Measurements from ENCODE around the gene RELL2.
A peak's percentile ranks its signal among the peaks of the same experiment; 100 is the strongest.

Gene RELL2

DNA sequence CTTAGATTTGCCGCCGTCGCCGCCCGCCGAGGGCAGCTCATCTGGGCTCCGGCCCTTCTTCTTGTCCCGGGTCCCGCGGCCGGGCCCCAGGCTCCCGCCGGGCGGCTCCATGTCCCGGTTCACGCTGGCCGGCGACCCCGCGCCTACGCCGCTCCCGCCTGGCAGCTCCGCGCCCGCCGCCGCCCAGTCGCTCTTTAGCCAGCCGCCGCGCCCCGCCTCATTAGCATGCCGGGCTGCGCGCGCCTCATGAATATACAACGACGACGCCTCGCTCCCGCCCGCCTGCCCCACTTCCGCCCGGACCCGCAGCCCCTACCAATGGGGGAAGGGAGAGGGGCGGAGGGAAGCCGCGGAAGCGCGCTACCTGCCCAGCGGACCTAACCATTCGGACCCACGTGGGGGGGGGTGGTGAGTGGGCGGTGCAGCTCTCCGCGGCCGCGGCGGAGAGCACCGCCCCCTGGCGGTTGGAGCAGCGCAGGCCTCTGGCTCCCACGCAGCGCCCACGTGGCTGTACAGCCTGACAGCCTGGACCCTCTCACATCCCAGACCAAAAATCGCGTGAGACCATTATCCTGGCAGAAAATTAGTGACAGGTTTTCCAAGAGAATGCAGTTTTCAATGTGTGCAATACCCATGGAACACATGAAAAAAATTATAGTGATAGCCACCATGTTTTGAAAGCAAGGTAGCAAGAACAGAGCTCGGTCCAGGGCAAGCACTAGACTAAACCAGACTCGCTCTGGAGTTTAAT lies 17.8 kb upstream of the RELL2 start, which contains the start of gene DIAPH1:
TSS of gene DIAPH1 (minus strand) at position 197 of the 751 bp plus-strand sequence. CDS start at position 111, 86 bp downstream.
- peak; percentile 99 for DNase-seq (ENCODE audit: low read depth)

DNA sequence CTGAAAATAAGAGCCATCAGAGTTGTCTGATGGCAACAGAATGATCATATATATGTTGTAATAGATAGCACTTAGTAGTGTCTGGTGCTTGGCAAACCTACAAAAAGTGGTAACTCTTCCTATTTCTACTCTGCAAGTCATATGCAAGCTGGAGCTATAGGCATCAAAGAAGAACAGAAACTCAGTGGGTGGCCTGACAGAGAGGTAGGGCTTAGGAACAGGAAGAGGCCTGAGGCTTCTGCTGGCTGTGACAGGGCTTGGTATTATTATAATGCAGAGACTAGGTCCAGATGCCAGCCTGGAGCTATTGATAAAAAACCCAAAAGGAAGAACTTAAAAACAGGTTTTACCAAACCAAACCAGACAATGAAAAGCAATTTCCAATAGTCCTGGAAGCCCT lies 13.6 kb upstream of the RELL2 start:
- no peak for DNase-seq (ENCODE audit: low read depth)

DNA sequence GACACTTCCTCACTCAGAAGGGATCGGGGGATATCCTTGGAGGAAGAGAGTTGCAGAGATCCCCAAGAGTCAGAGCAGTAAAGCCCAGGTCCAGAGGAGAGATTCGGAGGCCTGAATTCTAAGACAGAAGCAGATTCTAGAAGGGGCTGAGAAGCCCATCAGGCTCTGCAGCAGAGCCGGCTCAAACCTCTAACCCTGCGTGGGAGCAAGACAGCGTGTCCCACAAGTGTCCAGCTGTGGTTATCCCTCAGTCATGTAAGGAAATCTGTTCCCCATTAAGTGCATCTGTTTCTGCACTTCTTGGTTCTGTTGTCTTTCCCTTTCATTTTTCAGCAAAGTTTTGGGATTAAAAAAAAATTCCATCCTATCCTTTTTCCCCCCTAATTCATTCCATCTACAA lies 13.2 kb upstream of the RELL2 start:
- no peak for DNase-seq (ENCODE audit: low read depth)

DNA sequence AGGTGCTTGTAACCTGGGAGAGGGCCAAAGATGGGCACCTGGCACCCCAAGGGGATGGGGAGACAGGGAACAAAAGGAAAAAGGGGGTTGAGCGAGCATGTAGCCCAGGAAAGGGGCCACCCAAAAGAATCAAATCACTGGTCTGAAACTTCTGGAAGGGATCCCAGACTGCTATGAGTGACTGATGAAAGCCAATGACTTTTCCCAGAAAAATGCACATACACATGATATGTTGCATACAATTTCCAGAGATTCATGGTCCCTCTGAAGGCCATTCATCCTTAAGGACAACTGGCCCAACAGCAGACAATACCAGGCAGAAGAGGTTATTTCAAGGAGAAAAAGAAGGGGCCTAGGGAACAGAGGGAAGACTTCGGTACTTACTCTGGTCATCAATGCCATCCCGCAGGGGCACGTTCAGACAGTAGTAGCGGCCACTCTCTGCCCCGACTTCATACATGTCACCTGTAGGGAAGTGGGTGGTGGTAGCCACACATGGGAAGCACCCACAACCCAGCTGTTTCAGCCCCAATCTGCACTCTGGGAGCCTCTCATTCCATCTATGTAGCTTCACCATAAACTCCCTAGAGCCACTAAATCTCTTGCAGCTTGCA lies 8.5 kb upstream of the RELL2 start:
- DNase-seq (ENCODE audit: low read depth): no peak

DNA sequence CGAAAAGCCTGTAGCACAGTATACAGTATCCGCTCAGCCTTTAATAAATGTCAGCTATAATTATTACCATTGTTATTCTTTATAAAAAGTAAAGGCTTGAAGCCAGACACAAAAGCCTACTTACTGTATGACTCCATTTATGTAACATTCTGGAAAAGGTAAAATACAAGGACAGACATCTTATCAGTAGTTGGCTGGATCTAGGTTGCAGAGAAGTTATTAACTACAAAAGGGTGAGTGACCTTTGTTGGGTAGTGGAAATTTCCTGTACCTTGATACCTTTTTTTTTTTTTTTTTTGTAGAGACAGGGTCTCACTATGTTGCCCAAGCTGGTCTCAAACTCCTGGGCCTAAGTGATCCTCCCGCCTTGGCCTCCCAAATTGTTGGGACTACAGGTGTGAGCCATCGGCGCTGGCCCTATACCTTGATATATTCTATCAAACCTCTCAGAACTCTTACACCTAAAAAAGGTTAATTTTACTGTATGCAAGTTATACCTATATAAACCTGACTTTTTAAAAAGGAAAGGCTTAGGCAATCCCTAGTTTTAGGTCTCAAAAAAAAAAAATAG lies 6.1 kb upstream of the RELL2 start:
- no peak for DNase-seq (ENCODE audit: low read depth)

DNA sequence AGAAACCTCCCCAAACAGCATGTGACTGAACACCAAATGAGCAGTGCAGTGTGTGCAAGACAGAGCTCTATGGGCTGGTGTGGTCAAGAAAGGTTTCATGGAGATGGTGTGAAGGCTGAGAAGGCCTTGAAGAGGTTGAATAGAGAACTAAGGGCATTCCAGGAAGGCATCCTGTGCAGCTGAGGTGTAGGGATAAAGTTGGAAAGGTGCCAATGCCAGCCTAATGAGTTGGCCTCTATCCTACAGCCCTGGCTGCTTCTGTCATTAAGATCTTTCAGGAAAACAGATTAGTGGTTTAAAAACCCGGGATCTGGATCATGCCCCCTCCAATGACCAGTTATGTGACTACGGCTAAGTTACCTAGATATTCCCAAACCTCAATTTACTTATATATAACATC lies 4.1 kb upstream of the RELL2 start:
- no peak for DNase-seq (ENCODE audit: low read depth)

DNA sequence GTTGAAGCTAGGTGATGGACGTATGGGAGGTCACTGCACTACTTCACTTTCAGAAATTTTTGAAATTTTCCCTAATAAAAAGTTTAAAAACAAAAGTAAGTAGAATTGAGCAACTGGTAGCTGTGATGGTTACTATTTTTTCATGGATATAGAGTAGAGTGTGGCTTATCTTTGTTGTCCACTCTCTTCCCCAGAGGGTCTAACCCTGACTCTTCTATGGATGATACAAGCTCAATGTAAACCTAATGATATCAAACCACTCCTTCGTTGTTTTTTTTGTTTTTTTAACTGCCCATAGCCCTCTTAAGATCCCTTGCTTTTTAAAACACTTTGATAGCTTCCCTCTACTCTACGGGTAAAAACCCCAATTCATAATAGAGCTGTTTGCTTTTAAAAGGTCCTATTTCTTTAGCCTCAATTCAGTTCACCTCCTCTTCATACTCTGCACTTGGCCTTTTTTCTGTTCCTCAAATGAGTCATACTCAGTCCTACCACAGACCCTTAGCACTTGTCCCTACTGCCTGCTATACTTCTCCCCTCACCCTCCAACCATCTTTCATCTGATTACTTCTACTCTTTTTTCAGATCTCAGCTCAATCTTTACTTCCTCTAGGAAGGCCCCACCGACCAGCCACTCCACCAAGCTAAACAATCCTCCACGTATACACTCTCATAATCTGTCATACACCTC lies 2.8 kb upstream of the RELL2 start:
- DNase-seq (ENCODE audit: low read depth): no peak

DNA sequence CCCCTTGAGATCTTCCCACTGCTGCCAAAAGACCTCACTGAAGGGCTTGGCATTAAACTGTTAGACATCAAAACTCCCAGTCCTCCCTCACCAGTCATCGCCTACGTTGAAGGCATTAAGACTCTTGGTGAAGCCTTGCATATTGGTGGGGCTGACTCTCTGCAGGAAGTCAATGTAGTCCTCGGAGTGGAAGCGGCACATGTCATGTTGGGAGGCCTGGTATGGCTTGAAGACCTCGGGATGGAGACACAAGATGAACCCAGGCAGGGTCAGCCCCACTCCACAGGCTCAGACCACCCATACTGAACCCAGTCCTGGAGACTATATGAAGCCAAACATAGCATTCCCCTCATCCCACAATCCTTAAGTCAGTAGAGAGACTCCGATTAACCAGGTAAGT lies 2.1 kb upstream of the RELL2 start:
- no peak for DNase-seq (ENCODE audit: low read depth)

DNA sequence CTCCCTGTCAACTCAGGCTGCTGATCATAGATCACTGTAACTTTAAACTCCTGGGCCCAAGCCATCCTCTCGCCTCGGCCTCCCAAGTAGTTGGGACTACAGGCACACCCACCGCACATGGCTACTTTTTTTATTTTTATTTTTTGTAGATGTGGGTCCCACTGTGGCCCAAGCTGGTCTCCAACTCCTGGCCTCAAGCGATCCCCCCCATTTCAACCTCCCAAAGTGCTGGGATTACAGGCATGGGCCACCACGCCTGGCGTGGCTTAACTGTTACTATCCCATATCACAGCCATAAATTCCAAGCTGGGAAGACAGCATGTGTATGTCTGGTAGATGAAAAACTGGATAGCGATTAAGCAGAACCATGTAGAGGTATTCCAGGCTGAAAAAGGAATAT lies 1.2 kb upstream of the RELL2 start:
- no peak for DNase-seq (ENCODE audit: low read depth)

DNA sequence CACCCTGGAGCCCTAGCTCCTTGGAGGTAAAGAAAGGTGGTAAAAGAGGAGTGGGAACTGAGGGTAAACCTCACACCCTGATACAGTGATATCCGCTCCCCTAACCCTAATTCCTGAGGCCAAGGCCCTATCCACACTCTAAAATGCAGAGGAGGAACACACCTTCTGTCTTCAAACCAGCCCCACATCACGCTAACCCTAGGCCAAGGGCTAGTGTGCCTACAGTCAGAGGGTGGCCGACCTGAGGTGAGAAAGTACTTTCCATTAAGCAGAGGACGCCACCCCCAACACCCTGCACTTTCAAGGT lies 738 bp upstream of the RELL2 start:
- no peak for DNase-seq (ENCODE audit: low read depth)

DNA sequence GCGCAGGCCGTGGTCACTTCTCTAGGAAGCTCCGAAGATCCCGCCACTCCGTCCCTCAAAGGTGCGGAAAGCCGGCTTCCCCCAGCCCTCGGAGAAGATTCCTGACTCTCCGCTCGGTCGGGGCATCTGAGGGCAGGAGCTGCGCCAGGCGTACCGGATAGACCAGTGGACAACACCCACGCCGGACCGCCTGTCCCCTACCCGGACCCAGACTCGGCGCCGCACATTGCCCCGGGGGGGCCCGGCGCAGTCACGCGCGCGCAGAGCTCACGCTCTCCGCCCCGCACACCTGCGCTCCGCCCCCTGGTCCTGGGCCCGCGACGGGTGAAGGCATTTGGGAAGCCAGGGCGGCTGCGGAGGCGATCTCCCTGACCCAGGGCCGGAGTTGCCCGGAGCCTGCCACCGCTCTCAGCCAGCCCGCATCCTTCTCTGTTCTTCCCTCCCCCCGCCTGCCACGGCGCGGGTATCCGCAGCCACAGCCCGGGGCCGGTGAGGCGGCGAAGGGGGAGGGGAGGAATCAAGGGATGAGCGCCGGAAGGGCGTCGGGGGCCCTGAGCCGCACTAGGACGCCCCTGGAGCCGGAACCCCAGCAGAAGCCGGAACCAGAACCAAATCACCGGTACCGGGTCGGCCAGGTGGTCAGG lies 448 bp downstream of the RELL2 start:
- DNase-seq (ENCODE audit: low read depth): peak; percentile 42

DNA sequence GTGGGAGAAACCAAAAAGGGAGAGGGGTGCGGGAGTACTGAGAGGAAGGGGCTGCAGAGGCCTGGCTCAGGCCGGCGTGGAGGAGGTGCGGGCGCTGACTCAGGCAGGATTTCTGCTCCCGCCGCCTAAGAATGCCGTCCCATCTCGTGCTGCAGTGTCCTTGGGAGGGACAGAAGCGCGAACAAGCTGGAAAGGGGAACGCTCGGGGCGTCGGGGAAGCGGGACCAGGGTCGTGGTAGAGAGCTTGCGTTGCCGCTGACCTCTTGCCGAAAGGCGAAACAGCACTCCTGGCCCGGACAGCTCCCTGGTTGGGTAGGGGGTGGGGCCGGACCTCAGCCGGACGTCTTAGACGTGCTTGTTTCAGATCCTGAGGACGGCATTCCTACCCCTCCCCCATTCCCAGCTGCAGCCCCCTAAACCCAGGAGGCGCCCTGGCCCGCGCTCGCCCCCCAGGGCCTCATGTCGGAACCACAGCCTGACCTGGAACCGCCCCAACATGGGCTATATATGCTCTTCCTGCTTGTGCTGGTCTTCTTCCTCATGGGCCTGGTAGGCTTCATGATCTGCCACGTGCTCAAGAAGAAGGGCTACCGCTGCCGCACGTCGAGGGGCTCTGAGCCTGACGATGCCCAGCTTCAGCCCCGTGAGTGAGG lies 1.1 kb downstream of the RELL2 start:
- peak; percentile 43 for DNase-seq (ENCODE audit: low read depth)

DNA sequence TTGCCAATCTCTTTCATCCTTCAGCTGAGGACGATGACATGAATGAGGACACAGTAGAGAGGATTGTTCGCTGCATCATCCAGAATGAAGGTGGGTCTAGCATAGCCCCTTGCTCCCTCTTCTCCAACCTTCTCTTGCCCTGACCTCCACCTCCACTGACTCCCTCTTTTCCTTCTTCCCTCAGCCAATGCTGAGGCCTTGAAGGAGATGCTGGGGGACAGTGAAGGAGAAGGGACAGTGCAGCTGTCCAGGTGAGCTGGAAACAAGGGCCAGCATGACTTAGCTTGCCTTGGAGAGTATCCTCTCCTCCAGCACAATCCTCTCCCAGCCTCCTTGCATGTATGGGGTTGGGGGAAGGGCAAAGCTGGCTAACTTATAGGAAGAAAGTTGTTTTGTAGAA lies 2.0 kb downstream of the RELL2 start:
- no peak for DNase-seq (ENCODE audit: low read depth)

DNA sequence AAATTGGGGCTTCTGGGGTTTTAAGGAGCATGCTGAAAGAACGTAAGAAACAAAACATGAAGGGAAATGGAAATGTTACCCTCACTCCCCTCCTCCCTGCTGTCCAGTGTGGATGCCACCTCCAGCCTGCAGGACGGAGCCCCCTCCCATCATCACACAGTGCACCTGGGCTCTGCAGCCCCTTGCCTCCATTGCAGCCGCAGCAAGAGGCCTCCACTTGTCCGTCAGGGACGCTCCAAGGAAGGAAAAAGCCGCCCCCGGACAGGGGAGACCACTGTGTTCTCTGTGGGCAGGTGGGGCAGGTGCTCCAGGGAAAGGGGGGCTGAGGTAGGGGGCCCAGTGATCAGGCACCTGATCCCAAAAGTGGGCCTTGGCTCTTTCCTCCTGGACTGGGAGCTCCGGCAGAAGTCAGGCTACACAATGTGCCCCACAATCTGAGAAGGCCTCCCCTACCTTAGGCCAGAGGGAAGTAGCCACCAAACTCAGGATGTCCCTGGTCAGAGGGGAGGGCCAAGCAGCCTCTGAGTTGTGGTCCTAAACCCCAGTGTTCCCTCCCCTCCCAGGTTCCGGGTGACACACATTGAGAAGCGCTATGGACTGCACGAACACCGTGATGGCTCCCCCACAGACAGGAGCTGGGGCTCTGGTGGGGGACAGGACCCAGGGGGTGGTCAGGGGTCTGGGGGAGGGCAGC lies 2.7 kb downstream of the RELL2 start:
- no peak for DNase-seq (ENCODE audit: low read depth)

DNA sequence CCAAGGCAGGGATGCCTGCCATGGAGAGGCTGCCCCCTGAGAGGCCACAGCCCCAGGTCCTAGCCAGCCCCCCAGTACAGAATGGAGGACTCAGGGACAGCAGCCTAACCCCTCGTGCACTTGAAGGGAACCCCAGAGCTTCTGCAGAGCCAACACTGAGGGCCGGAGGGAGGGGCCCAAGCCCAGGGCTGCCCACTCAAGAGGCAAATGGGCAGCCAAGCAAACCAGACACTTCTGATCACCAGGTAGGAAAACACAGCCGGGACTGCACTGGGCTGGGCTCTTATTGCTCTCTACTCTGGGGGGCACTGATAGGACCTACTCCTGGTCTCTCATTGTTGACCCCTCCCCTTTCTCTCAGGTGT lies 3.2 kb downstream of the RELL2 start:
- no peak for DNase-seq (ENCODE audit: low read depth)

DNA sequence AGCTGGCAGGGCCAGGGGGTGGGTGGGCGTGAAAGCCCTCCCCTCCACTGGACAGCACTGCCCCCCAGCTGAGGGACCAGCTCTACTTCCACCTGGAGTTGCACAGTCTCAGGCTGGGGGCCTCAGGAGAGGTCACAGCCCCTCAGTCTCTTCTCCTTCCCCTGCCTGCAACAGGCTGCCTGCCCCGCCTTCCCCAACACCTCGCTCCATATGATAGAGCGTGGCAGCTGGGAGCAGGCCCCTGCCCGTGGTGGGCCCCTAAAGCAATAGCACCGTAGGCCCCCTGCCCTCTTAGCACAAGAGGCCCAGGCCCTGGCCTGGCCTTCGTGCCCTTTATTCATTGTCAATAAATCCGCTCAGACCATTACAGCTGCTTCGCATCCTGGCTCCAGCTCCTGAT lies 3.9 kb downstream of the RELL2 start:
- DNase-seq (ENCODE audit: low read depth): no peak

DNA sequence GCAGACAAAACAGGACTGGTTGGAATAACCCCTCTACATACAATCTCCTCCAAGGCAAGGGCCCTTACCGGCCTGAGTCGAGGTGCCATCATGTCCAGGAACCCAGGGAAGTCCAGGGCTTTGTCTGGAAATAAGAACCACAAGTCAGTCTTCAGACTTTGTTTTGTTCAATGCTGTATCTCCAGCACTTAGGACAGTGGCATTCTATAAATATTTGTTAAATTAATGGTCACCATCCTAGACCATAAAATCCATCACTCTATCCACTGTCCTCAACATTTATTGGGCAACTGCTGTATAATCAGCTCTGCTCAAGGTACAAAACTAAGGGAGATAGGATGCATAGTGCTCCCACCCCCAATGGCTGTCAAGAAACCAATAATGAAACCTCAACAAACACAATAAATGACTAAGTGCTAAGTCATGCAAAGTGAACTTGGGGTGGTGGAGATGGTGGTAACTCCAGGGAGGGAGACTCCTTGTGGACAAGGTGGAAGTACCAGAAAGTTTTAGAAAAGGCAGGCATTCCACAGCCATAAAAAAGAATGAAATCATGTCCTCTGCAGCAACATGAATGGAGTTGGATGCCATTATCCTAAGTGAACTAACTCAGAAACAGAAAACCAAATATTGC lies 5.0 kb downstream of the RELL2 start:
- no peak for DNase-seq (ENCODE audit: low read depth)

DNA sequence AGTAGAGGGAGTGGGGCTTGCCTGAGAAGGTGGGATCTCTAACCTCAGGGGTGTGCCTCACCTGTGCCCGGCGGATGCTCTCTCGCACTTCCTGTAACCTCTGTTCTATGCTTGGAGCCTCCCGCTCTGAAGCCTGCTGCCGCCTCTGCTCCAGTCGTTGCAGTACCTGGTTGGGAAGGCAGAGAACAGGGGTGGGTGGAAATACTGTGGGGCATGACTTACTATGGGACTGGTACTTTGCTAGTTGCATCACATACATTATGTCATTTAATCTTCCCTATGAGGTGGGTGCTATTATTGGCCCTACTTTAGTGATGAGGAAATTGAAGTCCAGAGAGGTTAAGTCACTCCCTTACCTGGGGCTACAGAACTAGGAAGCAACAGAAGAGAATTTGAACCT lies 9.2 kb downstream of the RELL2 start:
- no peak for DNase-seq (ENCODE audit: low read depth)

DNA sequence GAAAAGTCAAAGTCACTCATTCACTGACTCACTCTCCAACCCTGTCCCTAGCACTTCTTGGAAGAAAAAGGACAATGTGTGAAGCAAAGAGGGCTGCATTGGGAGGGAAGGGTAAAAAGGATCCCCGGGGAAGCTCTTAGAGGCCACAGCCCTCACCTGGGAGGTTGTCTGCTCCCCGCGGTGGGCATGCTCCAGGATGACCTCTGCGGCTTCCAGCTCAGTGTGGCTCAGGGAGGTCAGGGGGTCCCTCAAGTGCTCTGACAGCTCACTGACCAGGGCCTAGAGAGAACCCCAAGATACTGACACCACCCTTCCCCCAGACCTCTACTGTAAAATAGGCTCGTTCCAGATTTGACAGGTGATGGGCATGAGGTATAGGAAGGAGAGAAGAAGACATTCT lies 10.4 kb downstream of the RELL2 start:
- DNase-seq (ENCODE audit: low read depth): no peak

DNA sequence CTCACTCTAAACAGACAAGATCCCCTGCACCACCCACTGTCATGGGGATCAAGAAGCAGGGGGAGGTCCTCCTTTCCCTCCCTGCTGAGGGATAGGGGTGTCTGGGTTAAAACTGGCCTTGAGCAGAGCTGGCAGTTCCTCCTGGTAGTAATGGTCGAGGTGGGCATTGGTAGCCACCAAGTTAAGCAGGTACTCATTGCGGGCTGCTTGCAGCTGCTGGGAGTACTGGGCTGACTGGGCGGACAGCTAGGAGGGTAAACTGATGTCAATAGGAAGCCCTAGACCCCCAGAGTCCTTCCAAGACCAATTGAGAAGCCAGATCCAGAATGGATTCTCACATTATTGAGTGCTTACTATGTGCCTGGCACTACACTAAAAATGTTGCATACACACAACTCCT lies 11.1 kb downstream of the RELL2 start:
- no peak for DNase-seq (ENCODE audit: low read depth)

DNA sequence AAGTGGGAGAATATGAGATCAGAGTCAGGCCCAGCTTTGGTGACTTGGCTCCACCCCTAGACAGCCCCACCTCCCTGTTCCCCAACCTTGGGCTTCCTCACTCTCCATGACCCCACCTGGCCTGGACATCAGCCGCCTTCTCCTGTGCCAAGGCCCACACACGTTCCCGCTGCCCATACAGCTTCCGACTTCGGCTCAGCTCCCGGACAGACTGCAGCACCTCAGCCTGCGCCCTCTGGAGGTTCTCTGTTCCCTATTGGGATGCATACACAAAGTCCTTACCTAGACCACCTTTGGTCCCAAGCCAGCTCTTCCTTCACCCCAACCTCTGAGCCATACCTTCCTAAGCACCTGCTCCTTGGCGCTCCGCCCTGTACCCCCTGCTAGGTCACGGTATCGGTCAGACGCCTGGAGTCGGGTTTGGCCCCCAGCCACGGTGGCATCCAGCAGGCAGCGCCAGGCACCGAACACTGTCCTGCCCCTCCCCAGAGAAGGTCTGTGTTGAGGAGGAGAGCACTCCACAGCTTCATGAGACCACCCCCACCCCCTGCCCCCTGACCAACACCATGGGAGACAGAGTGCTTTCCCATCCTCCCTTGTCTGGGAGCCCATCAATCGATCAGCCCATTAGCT lies 12.4 kb downstream of the RELL2 start:
- DNase-seq (ENCODE audit: low read depth): no peak
